Sigmoid colon (tissue), 7 donors: Measurements from ENCODE around the gene ACTL8. TPM values are rescaled to one million over a fixed set of nuclear protein-coding genes. Genes with fewer than 3 reads are reported as not detected.

ENCODE experiments used
- DNase-seq: peaks from one replicate; pipeline ENCODE4 v3.0.0-alpha.2; 2019
- H3K27ac ChIP-seq, 4 donors: fragments of 200-600 bp; sonication (generic); one replicate each; pipeline ENCODE4 v1.5.1; 2016 to 2019; ENCODE audit warnings: mild to moderate bottlenecking in 1 of 4
- H3K27me3 ChIP-seq, 3 donors: fragments of 200-600 bp; sonication (generic); one replicate each; pipeline ENCODE4 v1.5.1; 2019; ENCODE audit warnings: mild to moderate bottlenecking in 1 of 3
- H3K36me3 ChIP-seq, 4 donors: fragments of 200-600 bp; sonication (generic); one replicate each; pipeline ENCODE4 v1.5.1; 2016 to 2019
- H3K4me1 ChIP-seq, 4 donors: fragments of 200-600 bp; sonication (generic); one replicate each; pipeline ENCODE4 v1.5.1; 2017 to 2019
- H3K4me3 ChIP-seq, 4 donors: fragments of 200-600 bp; sonication (generic); one replicate each; pipeline ENCODE4 v1.5.1; 2017 to 2019; ENCODE audit warnings: mild to moderate bottlenecking in 2 of 4, moderate library complexity in 1 of 4
- H3K9me3 ChIP-seq, 4 donors: fragments of 200-600 bp in 3 of 4; sonication (generic) in 3 of 4; one replicate each; pipeline versions ENCODE4 v1.5.1 to v1.6.1; 2013 to 2019
- EP300 ChIP-seq, 4 donors: sonication (generic); formaldehyde crosslinking; IDR thresholded peaks; one replicate each; pipeline ENCODE4 v1.6.1; 2017; ENCODE audit warnings: antibody characterized with exemption in 4 of 4
- POLR2A ChIP-seq, 2 donors: fragments of 450-650 bp; IDR thresholded peaks; one replicate each; pipeline ENCODE4 v1.6.1; 2016; ENCODE audit warnings: antibody characterized with exemption in 2 of 2, mild to moderate bottlenecking in 2 of 2, moderate library complexity in 2 of 2
- POLR2AphosphoS5 ChIP-seq, 4 donors: sonication (generic); formaldehyde crosslinking; IDR thresholded peaks; one replicate each; pipeline ENCODE4 v1.6.1; 2017; ENCODE audit warnings: antibody characterized with exemption in 4 of 4
- WGBS, 2 donors: extraction: QIAGEN DNeasy Blood & Tissue Kit; methylation state at CpG; one replicate each; pipeline ENCODE4 v1.1.7; 2013; 5-methylcytosine and 5-hydroxymethylcytosine counted together
- intact Hi-C: fragments of 100-400 bp; cut with DNase I; formaldehyde crosslinking; loops from one replicate; pipeline ENCODE4 v1.15.1; 2023
- polyA plus RNA-seq, 3 donors: library from polyadenylated mRNA; stranded (reverse); fragments of 200-250 nt; gene quantifications; one replicate each; pipeline ENCODE4 v1.2.3, GENCODE V29; 2013
- total RNA-seq, 4 donors: library from RNA; depleted of rRNA; stranded (reverse); fragments of >200 nt; gene quantifications; one replicate each; pipeline ENCODE4 v1.1.0, GENCODE V29; 2016
- TF ChIP-seq, protein P1 (sequence below), 4 experiments: fragments of 450-650 bp in 3 of 4; fragments of 200-600 bp in 1 of 4; IDR thresholded peaks; one replicate each; pipeline ENCODE4 v1.5.1; 2016 to 2019; ENCODE audit warnings: antibody characterized with exemption in 4 of 4, mild to moderate bottlenecking in 3 of 4, moderate library complexity in 2 of 4
- donor health status: healthy with polysubstance abuse.
- donor health status: Bipolar disorder and iron deficiency.
- donor health status: healthy.

Gene ACTL8
- total and polyA plus RNA-seq, 7 donors: 0.63 TPM; not detected in 6

DNA sequence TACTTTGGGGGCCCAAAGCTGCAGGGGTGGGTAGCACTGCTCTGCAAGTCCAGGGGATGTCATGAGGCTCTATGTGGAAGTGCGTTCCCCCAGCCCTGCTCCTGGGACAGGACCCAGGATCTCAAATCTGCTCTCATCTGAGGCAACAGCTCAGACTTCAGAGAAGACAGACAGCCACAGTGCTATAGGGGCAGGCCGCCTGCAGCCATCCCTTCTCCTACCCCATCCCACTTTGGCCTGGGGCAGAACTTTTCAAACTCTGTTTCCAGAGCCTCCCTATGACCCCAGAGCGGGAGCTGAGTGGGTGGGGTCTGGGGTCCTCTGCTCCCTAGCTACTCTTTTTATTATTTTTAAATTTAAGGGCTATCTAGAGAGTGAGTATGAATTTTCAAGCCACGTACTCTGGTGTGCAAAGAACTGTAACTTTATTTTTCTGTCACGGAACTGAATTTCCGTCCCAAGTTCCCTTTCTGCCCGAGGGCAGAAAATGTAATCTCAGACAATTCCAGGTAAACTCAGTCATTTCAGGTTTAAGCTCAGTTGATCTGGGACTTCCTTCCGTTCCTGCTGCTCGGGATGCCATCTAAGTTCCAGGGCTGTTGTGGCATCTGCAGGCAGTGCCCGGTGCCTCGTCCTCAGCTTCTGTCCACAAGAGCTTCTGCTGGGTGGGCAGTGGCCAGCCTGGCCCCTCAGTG is 98.3 kb downstream of the ACTL8 start:
- WGBS, 2 donors: 79 to 80% methylated on average over 11 of the region's 11 CpGs
- Histone ChIP-seq H3K4me1 (no peaks in the 10 kb centered on the region), H3K4me3 (no peak overlapping the region), H3K36me3 (no peaks in the 10 kb centered on the region), H3K9me3 (no peaks in the 10 kb centered on the region), H3K27me3 (peaks cover 0 to 3% (median 0%) of the 10 kb centered on the region in 3 donors), H3K27ac (no peak overlapping the region)
- no peak for TF ChIP-seq POLR2A (IDR thresholded peaks at IDR 0.05)
- TF ChIP-seq POLR2AphosphoS5 (IDR thresholded peaks at IDR 0.05): no peak
- TF ChIP-seq, protein P1, sequence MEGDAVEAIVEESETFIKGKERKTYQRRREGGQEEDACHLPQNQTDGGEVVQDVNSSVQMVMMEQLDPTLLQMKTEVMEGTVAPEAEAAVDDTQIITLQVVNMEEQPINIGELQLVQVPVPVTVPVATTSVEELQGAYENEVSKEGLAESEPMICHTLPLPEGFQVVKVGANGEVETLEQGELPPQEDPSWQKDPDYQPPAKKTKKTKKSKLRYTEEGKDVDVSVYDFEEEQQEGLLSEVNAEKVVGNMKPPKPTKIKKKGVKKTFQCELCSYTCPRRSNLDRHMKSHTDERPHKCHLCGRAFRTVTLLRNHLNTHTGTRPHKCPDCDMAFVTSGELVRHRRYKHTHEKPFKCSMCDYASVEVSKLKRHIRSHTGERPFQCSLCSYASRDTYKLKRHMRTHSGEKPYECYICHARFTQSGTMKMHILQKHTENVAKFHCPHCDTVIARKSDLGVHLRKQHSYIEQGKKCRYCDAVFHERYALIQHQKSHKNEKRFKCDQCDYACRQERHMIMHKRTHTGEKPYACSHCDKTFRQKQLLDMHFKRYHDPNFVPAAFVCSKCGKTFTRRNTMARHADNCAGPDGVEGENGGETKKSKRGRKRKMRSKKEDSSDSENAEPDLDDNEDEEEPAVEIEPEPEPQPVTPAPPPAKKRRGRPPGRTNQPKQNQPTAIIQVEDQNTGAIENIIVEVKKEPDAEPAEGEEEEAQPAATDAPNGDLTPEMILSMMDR (IDR thresholded peaks at IDR 0.05): no peak
- no peak for TF ChIP-seq EP300 (IDR thresholded peaks at IDR 0.05)
- intact Hi-C loops: no loop called here
- no peak for DNase-seq

- intact Hi-C loops: no loop called here
- no peak for DNase-seq
- no peaks in the 10 kb centered on the region for H3K9me3 ChIP-seq
- H3K36me3 ChIP-seq: no peaks in the 10 kb centered on the region
- WGBS, 2 donors: 72 to 74% methylated on average over 7 of the region's 7 CpGs
- H3K4me1 ChIP-seq: no peaks in the 10 kb centered on the region
- no peak overlapping the region for H3K27ac ChIP-seq
- H3K4me3 ChIP-seq: no peak overlapping the region
- H3K27me3 ChIP-seq: peaks cover 0 to 3% (median 0%) of the 10 kb centered on the region in 3 donors
- TF ChIP-seq POLR2A (IDR thresholded peaks at IDR 0.05) (no peak), EP300 (IDR thresholded peaks at IDR 0.05) (no peak), POLR2AphosphoS5 (IDR thresholded peaks at IDR 0.05) (no peak)
- TF ChIP-seq, protein P1 (IDR thresholded peaks at IDR 0.05): no peak
Measured at GRCh38 chr1:17856496-17857108, 101.5 kb downstream of the ACTL8 start.

GRCh38 chr1:17857109-17857499 is 102.0 kb downstream of the ACTL8 start:
- H3K4me3 ChIP-seq: no peak overlapping the region
- no peak overlapping the region for H3K27ac ChIP-seq
- TF ChIP-seq EP300 (IDR thresholded peaks at IDR 0.05) (no peak), POLR2A (IDR thresholded peaks at IDR 0.05) (no peak)
- TF ChIP-seq, protein P1 (IDR thresholded peaks at IDR 0.05): no peak
- no peaks in the 10 kb centered on the region for H3K9me3 ChIP-seq
- peaks cover 0 to 3% (median 0%) of the 10 kb centered on the region in 3 donors for H3K27me3 ChIP-seq
- no peaks in the 10 kb centered on the region for H3K36me3 ChIP-seq
- intact Hi-C loops: no loop called here
- WGBS, 2 donors: 54 to 69% methylated on average over 4 of the region's 4 CpGs
- H3K4me1 ChIP-seq: no peaks in the 10 kb centered on the region
- DNase-seq: no peak

DNA sequence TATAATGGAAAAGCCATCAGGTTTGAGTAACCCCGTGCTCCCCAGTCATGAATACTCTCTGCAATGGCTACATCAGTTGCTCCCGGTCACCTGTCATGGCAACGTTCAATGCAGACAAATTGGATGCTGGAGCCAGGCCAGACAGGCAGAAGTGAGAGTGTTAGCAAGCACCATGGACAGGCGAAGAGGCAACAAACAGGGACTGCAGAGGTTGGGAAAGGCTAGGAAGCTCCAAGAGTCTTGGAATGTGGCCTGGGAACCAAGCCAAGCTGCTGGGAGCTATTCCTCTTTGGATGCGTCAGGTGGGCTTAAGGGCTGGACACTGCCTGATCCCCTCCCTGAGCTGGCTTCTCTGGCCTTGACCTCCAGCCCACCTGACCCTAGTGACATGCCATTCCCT is 102.9 kb downstream of the ACTL8 start:
- intact Hi-C loops: no loop called here
- Histone ChIP-seq H3K27me3 (peaks cover 0 to 3% (median 0%) of the 10 kb centered on the region in 3 donors), H3K4me3 (no peak overlapping the region), H3K9me3 (no peaks in the 10 kb centered on the region), H3K27ac (no peak overlapping the region), H3K36me3 (no peaks in the 10 kb centered on the region), H3K4me1 (no peaks in the 10 kb centered on the region)
- TF ChIP-seq POLR2A (IDR thresholded peaks at IDR 0.05) (no peak), EP300 (IDR thresholded peaks at IDR 0.05) (no peak), POLR2AphosphoS5 (IDR thresholded peaks at IDR 0.05) (no peak)
- TF ChIP-seq, protein P1 (IDR thresholded peaks at IDR 0.05): no peak
- DNase-seq: no peak
- 75 to 76% methylated on average over 5 of the region's 5 CpGs for WGBS, 2 donors
